C1 segment of cervical spinal cord (tissue), 14 donors: Measurements from ENCODE around the gene AGRN.
"Not testable (repeated sequence)": the region's sequence is repeated elsewhere in the genome, so short reads cannot be mapped to it uniquely, and the experiment has no call there.

ENCODE experiments used
- DNase-seq, 14 donors: peaks; one replicate each; lab custom pipeline; 2025; lab: John Stamatoyannopoulos, UW

The AGRN gene

DNA sequence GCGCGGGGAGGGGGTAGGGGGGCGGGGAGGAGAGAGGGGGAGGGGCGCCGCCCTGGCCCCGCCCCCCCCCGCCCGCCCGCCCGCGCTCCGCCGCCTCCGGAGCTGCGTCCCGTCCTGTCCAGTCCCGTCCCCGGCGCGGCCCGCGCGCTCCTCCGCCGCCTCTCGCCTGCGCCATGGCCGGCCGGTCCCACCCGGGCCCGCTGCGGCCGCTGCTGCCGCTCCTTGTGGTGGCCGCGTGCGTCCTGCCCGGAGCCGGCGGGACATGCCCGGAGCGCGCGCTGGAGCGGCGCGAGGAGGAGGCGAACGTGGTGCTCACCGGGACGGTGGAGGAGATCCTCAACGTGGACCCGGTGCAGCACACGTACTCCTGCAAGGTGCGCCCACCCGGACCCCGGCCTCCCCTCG, at the start of gene AGRN:
Gene AGRN, plus strand, starts transcription at position 121 of the 405 bp plus-strand sequence. Its CDS starts 53 bp downstream, at position 174.
- peak in 6 of 14 donors; percentile 34 to 79 (median 64) for DNase-seq

DNA sequence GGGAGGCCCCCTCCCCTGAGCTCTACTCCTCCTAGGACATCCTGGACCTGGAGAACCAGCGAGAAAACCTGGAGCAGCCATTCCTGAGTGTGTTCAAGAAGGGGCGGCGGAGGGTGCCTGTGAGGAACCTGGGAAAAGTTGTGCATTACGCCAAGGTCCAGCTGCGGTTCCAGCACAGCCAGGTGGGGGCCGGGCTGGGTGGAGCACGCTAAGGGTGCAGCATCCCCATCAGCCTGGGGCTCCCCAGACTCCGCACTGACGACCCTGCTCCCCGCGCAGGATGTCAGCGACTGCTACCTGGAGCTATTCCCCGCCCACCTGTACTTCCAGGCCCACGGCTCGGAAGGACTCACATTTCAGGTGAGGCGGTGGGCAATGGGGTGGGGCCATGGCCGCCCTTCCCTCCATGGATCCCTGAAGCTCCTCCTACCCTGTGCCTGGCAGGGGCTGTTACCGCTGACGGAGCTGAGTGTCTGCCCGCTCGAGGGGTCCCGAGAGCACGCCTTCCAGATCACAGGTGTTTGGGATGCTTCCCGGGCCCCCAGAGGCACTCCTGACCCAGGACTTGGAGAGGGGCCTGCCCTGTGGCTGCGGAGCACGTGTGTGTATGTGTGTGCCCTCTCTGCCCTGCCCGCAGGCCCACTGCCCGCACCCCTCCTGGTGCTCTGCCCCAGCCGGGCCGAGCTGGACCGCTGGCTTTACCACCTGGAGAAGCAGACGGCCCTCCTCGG, 49.5 kb upstream of the AGRN start:
- DNase-seq = no peak

- DNase-seq = no peak
These were observed 48.8 kb upstream of the AGRN start for GRCh38 chr1:970973-971730.

- DNase-seq = no peak
These were observed 48.0 kb upstream of the AGRN start for GRCh38 chr1:971751-972506.

GRCh38 chr1:972726-973458, 47.0 kb upstream of the AGRN start:
- DNase-seq = no peak

GRCh38 chr1:973459-974292, 46.2 kb upstream of the AGRN start:
- DNase-seq = no peak

- no peak for DNase-seq
These were observed 45.7 kb upstream of the AGRN start for GRCh38 chr1:974293-974640.

DNA sequence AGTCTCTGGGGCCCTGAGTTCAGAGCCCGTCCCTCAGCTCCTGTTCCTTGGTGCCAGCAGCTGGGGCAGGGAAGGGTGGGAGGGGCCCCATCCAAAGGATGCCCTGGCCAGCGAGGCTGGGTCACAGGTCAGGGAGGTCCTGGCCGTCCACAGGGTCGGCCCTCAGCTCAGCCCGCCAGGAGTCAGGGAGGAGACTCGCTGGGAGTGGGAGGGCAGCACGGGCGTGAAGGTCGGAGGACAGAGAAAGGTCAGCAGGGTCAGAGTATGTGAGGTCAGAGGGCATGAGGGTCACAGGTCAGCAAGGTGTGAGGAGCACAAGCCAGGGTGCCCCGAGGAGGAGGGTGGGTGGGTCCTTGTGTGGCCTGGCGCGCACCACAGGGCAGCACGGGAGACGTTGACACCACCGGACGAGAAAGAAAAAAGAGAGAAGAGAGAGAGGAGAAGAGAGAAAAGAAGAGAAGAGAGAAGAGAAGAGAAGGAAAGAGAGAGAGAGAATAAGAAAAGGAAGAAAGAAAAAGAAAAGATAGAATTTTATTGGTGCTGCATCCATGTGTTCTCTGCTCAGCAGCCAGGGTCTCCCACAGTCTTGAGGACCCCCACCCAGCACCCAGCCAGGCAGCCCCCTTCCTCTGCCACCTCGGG, 45.1 kb upstream of the AGRN start:
- DNase-seq = no peak

DNA sequence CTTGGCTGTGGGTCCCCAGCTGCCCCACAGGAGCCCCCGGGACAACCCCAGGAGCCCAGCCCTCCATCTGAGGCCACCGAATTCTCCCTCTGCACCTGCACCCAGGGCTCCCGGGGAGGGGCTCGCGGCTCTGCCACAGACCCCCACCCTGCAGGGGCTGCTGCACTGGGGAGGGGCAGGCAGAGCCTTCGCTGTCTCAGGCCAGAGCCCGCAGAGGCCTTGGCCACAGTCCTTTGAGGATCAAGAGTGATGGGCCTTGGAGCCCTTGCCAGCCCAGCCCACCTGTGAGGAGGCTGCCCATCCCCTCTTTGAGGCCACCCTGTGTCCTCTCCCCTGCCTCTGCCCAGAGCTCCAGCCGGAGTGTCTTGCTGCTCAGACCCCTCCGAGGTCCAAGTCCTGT, 44.6 kb upstream of the AGRN start:
- no peak for DNase-seq

- peak in 1 of 14 donors; percentile 38 for DNase-seq
These were observed 43.8 kb upstream of the AGRN start for GRCh38 chr1:975896-976683.

DNA sequence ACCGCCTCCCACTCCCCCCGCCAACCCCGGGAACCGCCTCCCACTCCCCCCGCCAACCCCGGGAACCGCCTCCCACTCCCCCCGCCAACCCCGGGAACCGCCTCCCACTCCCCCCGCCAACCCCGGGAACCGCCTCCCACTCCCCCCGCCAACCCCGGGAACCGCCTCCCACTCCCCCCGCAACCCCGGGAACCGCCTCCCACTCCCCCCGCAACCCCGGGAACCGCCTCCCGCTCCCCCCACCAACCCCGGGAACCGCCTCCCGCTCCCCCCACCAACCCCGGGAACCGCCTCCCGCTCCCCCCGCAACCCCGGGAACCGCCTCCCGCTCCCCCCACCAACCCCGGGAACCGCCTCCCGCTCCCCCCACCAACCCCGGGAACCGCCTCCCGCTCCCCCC, 43.1 kb upstream of the AGRN start:
- not testable (repeated sequence) for DNase-seq

- no peak for DNase-seq
These were observed 41.7 kb upstream of the AGRN start for GRCh38 chr1:978069-978834.

DNA sequence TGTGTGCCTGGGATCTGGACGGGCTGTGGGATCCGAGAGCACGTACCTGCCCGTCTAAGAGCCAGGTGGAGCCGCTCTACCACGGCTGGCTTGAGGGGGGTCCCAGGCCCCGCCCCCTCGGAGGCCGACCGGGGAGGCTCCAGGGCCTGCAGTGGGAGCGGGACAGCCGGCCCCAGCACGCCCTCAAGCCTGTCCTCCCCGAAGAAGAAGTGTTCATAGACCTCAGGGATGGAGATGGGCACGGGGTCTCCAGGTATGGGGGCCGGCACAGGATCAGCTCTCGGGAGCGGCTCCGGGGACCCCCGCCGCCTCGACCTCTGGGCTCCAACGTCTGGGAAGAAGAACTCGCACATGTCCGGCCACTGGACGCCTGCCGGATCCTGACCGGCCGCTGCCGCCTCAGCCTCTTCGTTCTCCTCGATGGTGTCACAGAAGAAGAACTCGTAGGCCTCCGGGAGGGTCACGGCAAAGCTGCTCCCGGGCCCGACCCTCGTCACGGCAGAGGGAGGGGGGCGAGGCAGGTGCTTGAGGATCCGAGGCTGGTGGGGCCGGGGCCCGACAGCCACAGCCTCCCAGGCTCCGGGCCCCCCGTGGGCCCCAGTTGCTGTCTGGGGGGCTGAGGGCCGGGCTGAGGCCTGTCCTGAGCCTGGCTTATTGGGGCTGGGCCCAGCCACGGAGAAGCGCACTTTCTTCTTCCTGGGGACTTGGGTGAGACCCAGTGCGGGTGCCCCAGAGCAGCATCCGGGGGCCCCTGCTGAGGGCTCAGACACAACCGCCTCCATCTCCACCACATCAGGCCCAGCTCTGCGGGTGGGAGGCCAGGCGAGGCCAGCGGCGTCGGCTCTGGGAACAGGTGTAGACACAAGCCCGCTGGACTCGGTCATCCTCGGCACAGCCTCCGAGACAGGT, 40.8 kb upstream of the AGRN start:
- DNase-seq = no peak

- DNase-seq = no peak
These were observed 40.2 kb upstream of the AGRN start for GRCh38 chr1:979744-980072.

- DNase-seq = no peak
These were observed 39.8 kb upstream of the AGRN start for GRCh38 chr1:980137-980571.

DNA sequence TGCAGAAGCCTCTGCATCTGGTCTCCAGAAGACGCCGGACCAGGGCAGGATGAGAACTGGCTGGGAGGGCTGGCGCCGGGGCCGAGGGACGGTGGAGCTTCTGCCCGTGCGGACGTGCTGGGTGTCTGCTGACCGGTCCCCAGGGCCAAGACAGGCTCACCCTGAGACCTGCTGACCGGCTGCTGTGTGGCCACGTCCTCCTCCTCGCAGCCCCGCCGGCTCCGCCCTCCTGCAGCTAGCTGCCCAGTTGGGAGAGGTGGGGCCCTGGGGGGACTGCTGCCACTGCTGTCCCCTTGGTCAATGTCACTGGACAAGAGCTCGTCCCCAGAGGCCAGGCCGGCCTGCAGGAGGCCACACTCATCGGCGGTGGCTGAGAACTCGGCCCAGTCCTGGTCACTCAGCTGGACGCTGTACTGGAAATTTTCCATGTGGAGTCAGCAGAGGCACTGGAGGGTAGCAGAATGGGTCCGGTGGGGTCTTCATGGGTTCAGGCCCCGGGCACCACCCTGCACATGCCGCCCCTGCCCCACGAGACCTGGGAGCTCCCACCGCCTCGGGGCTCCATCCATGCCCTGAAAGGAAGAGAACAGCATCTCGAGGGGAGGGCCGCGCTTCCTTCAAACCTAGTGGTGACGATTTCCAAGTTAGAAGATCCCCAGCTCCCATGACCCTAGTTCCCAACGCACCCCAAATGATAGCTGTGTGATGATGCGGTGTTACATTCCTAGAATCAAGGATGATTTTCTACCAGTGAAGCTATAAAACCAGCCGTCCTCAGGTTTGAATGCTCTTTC, 39.1 kb upstream of the AGRN start:
- no peak for DNase-seq

- DNase-seq = no peak
These were observed 38.4 kb upstream of the AGRN start for GRCh38 chr1:981491-981954.
